Measurements from ENCODE around the gene ESR1. TPM values are rescaled to one million over a fixed set of nuclear protein-coding genes. Genes with fewer than 3 reads are reported as not detected.

ESR1 gene
- under 1 TPM; 0.61 to 0.79 (median 0.71) TPM for polyA plus RNA-seq (ENCODE audit: insufficient read length in 3 of 3)

DNA sequence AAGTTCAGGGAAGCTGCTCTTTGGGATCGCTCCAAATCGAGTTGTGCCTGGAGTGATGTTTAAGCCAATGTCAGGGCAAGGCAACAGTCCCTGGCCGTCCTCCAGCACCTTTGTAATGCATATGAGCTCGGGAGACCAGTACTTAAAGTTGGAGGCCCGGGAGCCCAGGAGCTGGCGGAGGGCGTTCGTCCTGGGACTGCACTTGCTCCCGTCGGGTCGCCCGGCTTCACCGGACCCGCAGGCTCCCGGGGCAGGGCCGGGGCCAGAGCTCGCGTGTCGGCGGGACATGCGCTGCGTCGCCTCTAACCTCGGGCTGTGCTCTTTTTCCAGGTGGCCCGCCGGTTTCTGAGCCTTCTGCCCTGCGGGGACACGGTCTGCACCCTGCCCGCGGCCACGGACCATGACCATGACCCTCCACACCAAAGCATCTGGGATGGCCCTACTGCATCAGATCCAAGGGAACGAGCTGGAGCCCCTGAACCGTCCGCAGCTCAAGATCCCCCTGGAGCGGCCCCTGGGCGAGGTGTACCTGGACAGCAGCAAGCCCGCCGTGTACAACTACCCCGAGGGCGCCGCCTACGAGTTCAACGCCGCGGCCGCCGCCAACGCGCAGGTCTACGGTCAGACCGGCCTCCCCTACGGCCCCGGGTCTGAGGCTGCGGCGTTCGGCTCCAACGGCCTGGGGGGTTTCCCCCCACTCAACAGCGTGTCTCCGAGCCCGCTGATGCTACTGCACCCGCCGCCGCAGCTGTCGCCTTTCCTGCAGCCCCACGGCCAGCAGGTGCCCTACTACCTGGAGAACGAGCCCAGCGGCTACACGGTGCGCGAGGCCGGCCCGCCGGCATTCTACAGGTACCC is at the start of gene ESR1:
Gene ESR1, plus strand, starts transcription at position 170 of the 858 bp plus-strand sequence. Its CDS starts 231 bp downstream, at position 401.
- no peak for DNase-seq (ENCODE audit: low read depth in 3 of 3, low spot score in 2 of 3)

DNA sequence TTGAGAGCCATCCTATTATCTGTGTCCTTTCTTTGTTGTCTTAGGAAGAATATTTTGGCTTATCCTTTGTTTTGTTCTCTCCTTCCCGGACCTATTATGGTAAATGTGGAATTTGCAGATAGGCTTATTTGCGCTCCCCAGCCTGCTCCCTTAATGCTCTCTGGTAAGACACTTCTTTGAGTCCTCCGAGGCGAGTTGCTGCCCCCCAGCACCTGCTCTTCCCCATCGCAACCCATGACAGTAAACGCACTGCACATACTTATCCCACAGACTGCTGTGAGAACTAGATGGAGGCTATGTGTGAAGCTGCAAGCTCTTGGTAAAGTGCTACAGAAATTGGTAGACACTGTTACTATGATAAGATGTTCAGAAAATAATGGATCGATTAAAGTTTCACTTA is 47.0 kb upstream of the ESR1 start:
- DNase-seq (ENCODE audit: low read depth in 3 of 3, low spot score in 2 of 3), result no peak

DNA sequence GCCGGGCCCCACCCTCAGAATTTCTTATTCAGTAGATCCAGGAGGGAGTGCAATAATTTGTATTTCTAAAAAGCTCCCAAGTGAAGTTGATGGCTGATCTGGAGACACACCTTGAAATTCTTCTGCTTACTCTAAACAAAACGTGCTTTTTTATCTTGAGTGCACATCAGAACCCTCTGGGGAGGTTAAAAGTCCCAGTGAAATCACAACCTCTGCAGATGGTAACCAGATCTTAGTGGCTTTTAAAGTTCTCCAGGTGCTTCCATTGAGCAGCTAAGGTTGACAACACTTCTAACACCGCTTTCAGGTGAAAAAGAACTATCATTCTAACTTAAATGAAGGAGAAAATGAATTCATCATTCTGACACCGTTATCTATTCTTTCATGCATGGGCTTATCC is 45.6 kb upstream of the ESR1 start:
- no peak for DNase-seq (ENCODE audit: low read depth in 3 of 3, low spot score in 2 of 3)

DNA sequence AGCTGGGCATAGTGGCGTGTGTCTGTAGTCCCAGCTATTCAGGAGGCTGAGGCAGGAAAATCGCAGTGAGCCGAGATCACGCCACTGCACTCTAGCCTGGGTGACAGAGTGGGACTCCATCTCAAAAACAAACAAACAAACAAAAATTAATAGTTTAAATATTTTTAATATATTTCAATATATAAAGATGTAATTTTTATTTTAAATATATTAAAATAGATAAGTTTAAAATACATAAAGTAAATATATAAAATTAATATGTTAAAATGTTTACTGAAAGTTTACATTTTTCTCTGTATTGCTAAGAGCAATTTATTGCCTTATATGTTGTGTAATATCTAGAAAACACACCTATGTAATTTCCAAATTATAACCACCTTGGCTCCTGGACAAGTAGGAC is 44.7 kb upstream of the ESR1 start:
- no peak for DNase-seq (ENCODE audit: low read depth in 3 of 3, low spot score in 2 of 3)

DNA sequence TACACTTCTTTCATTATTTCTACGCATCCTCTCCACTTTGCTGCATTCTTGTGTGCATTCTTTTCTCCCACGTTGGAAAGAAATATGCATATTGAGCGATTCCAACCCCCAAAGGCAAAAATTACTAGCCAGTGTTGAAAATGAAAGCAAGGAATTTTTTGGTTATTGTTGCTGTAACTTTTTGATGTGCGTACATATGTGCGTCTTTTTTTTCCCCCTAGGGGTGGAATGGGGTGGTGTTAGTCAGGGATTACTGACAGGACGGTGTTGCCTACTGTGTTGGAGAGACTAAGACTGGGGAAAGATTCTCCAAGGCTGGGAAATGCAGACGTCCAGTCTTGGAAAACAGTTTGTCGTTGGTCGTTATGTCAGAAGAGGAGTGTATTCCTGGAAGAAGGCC is 44.2 kb upstream of the ESR1 start:
- DNase-seq (ENCODE audit: low read depth in 3 of 3, low spot score in 2 of 3), result no peak

DNA sequence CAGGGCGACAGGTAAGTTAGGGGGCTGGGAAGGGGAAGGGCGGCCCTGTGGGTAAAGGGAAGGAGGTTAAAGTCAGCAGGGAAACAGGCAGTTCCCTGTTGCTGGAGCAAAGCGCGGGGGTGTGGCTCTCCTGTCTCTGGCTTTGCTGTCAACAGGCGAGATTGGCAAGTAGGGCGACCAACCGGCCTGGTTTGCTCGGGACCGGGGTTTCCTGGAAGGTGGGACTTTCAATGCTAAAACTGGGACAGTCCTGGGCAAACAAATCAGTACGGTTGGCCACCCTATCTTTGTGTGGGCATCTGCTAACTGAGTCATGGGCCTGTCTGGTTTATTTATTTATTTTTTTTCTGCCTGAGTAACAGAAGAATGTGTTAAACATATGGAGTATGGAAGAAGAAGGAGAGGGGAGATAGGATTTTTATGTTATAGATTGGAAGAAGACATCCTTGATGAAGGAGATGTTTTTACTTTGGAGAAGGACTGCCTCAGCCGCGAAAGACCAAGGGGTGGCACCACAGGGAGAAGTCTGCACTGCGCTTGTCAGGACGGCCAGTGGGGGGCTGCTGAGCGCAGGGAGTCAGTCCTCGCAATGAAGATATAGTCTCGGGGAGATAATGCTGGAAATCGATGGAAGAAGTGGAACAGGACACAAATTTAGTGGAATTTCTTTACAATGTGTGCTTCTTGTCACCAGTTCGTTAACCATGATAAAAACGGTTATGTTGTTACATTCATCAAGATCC is 43.4 kb upstream of the ESR1 start:
- peak; percentile 20 to 36 (median 35) for DNase-seq (ENCODE audit: low read depth in 3 of 3, low spot score in 2 of 3)

DNA sequence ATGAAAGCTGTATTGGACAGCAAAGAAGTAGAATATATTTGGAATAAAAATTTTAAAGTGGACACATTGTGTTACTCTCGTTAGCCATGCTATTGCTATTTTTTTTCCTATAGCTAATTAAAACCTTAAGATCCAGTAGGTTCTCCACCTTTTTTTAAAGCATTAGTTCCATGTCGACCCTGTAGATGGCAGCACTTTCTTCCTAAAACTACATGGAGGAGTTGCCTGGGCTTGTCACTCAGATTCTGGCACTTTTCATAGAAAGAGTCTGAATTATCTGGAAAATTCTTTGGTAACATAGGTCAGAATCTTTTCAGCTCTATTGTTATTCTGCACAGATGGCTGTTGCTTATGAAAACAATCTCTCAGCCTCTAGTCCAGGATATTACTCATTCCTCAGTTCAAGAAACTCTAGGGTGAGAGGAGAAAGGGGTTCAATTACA is 42.0 kb upstream of the ESR1 start:
- DNase-seq (ENCODE audit: low read depth in 3 of 3, low spot score in 2 of 3), result peak; percentile 25 to 39 (median 31)

DNA sequence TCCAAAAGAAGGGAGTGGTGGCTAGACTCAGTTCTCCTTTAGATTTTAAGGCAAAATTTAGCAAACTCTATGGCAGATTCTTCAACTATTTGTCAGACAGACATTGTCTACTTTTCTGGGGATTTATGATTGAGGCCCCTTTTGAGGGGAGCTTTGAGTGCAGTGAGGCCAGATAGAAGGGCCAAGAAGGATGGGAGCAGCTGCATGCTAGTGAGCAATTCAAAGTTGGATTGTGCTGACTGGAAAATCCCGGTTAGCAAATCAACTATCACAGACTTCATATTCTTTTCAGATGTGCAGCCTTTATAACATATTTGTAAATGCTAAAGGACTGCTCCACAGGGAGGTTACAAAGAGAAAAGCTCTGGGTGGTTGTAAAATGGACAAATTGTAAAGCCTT is 35.0 kb upstream of the ESR1 start:
- no peak for DNase-seq (ENCODE audit: low read depth in 3 of 3, low spot score in 2 of 3)

DNA sequence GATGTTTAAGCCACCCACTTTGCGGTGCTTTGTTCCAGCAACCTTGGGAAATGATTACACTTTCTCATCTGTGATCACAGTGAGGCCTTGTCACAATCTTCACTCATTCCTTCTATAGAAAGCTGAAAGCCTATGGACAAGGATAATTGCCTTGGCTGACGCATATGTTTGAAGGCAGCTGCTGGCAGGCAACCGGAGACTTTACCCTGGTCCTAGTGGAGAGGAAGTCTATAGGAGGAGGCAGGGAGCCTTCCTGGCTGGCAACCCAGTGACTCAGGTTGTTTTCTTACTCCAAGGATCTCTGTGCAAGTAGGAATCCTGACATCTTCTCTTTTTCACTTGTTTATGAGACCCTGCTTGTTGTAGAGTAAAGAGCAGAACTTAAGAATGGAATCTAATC is 34.1 kb upstream of the ESR1 start:
- DNase-seq (ENCODE audit: low read depth in 3 of 3, low spot score in 2 of 3), result no peak

DNA sequence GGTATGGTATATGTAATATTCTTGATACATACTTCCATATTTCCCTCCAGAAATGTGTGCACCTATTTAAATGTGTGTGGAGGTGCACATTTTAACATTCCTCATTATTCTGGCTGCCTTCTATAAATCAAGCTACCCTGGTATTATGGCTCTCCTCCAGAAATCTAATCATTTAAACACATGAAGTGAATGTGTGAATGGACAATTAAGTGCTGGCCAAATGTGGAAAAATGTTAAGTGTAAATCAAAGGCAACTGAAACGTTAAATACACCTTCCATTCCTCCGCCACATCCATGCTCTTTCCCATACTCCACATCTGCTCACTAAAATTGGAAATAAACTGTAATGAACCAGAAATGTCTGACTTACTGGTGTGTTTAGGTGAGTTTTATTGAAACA is 24.9 kb upstream of the ESR1 start:
- DNase-seq (ENCODE audit: low read depth in 3 of 3, low spot score in 2 of 3), result no peak

DNA sequence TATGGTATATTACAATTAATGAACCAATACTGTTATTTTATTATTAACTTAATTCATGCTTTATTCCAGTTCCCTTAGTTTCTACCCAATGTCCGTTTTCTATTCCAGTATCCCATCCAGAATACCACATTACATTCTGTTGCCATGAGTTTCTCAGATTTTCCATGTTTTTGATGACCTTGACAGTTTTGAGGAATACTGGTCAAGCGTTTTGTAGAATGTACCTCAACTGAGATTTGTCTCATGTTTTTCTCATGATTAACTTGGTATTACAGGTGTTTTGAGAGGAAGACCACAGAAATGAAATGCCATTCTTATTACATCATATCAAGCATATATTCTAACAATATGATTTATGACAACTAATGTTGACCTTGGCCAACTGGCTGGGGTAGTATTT is 23.8 kb upstream of the ESR1 start:
- DNase-seq (ENCODE audit: low read depth in 3 of 3, low spot score in 2 of 3), result no peak

DNA sequence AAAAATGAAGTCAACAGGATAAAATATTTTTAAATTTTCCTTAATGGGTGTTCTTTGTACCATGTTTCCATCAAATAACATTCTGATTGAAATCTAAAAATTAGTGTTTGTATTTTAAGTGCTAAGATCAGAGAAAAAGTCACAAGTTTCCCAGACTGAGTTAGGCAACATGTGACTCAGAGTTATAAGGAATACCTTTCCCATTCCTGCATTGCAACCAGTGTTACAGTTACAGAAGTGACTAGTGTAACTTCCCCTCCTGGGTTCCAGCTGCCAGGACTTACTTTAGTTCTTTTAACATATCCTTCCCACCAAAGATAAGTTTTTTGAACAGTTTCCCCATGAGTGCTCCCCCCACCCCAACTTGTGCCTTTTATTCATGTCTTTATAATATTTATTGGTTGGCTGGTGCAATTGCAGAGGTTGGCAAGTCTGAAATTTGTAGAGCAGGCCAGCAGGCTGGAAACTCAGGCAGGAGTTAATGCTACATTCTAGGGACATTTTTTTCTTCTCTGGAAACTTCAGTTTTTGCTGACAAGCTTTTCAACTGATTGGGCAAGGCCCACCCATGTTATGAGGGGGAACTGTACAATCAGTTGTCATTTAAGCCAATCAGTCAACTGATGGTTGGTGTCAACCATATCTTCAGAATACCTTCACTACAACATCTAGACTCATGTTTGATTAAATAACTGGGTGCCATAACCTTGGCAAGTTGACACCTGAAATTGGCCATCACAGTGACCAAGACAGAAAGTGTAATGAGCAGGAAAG is 22.9 kb upstream of the ESR1 start:
- no peak for DNase-seq (ENCODE audit: low read depth in 3 of 3, low spot score in 2 of 3)

DNA sequence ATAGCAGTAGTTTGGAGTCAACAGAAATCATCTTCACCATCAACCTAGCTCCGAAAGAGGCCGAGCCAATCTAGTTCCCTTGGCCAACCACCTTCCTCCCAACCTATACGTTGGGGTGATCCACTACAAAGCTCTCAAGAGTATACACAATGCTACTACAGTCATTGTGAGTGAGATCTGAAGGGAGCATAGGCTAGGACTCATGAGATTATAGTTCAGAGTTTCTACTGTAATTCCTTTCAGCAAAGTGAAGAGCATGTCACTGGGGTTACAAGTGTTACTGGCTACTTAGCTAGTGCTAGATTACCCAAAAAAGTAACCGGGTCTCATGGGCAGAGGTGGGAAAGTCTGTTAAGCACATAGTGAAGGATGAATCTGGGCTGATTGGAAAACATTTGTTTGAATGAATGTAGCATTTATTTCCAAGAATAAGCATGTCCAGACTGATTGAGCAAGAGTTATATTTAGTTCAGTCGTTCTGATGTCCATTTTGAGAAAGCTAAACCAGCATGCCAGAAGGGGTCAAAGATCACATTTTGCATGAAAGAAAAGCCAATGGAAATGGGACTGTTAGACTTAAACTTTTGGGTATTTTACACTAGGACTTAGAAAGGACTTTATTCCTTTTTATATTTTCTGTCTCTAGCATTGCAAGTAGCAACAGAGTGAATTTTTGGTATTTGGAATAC is 10.5 kb upstream of the ESR1 start:
- no peak for DNase-seq (ENCODE audit: low read depth in 3 of 3, low spot score in 2 of 3)

DNA sequence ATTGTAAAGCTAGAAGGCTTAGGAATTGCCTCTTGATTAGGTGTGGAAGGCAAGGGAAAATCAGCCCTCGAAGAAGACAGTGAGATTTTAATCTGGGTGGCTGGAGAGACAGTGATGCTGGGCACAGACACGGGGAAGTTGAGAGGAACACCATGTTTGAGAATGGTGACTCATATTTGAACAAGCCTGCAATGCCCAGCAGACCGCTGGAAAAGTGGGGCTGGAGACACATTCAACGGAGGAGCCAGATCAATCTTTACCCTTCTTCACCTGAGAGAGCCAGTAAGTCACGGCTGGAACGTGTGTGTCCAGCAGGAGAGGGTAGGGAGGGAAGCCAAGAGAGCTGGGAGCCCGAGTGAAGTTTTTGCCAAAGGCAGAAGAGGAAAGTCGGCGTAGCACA is 3.7 kb upstream of the ESR1 start:
- DNase-seq (ENCODE audit: low read depth in 3 of 3, low spot score in 2 of 3), result no peak

DNA sequence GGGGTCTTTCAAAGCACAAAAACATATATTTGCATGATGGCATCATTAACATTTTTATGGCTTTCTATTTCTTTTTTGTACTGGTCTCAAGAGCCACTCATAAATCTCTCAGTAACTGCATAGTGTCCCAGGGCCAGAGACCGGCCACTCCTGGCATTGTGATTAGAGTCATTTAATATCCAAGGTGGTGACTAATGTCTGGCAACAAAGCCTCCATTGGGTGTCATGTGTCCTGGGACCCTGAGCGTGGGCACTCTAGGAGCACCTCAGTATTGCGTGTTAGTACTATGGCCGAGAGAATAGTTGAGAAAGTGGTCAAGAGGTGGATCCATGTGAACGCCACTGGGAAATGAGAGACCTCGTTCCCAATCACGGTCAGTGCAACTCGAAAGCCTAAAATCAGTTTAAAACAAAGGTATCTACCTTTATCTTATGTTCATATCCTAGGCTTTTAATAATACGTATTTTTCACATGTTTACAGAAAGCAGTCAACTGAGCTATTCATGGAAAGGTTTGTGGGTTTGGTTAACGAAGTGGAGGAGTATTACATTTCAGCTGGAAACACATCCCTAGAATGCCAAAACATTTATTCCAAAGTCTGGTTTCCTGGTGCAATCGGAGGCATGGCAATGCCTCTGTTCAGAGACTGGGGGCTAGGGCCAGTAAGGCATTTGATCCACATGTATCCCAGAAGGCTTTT is 2.7 kb upstream of the ESR1 start:
- DNase-seq (ENCODE audit: low read depth in 3 of 3, low spot score in 2 of 3), result no peak

DNA sequence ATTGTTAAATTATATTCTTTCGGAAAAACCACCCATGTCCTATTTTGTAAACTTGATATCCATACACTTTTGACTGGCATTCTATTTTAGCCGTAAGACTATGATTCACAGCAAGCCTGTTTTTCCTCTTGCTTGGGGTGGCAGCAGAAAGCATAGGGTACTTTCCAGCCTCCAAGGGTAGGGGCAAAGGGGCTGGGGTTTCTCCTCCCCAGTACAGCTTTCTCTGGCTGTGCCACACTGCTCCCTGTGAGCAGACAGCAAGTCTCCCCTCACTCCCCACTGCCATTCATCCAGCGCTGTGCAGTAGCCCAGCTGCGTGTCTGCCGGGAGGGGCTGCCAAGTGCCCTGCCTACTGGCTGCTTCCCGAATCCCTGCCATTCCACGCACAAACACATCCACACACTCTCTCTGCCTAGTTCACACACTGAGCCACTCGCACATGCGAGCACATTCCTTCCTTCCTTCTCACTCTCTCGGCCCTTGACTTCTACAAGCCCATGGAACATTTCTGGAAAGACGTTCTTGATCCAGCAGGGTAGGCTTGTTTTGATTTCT is 2.1 kb upstream of the ESR1 start:
- no peak for DNase-seq (ENCODE audit: low read depth in 3 of 3, low spot score in 2 of 3)

DNA sequence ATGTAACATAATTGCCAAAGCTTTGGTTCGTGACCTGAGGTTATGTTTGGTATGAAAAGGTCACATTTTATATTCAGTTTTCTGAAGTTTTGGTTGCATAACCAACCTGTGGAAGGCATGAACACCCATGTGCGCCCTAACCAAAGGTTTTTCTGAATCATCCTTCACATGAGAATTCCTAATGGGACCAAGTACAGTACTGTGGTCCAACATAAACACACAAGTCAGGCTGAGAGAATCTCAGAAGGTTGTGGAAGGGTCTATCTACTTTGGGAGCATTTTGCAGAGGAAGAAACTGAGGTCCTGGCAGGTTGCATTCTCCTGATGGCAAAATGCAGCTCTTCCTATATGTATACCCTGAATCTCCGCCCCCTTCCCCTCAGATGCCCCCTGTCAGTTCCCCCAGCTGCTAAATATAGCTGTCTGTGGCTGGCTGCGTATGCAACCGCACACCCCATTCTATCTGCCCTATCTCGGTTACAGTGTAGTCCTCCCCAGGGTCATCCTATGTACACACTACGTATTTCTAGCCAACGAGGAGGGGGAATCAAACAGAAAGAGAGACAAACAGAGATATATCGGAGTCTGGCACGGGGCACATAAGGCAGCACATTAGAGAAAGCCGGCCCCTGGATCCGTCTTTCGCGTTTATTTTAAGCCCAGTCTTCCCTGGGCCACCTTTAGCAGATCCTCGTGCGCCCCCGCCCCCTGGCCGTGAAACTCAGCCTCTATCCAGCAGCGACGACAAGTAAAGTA is 547 bp upstream of the ESR1 start:
- no peak for DNase-seq (ENCODE audit: low read depth in 3 of 3, low spot score in 2 of 3)

DNA sequence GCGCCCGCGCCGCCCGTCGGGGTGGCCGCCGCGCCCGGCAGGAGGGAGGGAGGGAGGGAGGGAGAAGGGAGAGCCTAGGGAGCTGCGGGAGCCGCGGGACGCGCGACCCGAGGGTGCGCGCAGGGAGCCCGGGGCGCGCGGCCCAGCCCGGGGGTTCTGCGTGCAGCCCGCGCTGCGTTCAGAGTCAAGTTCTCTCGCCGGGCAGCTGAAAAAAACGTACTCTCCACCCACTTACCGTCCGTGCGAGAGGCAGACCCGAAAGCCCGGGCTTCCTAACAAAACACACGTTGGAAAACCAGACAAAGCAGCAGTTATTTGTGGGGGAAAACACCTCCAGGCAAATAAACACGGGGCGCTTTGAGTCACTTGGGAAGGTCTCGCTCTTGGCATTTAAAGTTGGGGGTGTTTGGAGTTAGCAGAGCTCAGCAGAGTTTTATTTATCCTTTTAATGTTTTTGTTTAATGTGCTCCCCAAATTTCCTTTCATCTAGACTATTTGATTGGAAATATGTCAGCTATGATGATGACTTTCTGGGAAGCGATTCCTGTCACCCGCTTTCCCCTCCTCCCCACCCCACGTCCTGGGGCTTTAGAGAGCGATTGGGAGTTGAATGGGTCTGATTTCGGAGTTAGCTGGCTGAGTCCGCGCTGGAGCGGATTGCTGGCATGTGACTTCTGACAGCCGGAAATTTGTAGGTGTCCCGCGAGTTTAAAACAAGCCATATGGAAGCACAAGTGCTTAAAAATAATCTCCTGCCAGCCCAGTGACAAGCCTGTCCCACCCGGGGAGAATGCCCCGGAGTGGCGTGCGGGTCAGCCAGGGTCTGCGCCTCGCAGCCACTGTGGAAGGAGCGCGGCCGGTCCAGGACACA is 1.1 kb downstream of the ESR1 start:
- no peak for DNase-seq (ENCODE audit: low read depth in 3 of 3, low spot score in 2 of 3)
